ENCODE results near the gene ZNF175. TPM values are rescaled to one million over a fixed set of nuclear protein-coding genes. Genes with fewer than 3 reads are reported as not detected.
A peak's percentile ranks its signal among the peaks of the same experiment; 100 is the strongest.

ZNF175 gene
- total and polyA plus RNA-seq, 9 of the 15 experiments (the other 6 are each of a cell fraction or from before 2014, with no cell fraction given), result 3.7 to 37.9 (median 14.0) TPM

DNA sequence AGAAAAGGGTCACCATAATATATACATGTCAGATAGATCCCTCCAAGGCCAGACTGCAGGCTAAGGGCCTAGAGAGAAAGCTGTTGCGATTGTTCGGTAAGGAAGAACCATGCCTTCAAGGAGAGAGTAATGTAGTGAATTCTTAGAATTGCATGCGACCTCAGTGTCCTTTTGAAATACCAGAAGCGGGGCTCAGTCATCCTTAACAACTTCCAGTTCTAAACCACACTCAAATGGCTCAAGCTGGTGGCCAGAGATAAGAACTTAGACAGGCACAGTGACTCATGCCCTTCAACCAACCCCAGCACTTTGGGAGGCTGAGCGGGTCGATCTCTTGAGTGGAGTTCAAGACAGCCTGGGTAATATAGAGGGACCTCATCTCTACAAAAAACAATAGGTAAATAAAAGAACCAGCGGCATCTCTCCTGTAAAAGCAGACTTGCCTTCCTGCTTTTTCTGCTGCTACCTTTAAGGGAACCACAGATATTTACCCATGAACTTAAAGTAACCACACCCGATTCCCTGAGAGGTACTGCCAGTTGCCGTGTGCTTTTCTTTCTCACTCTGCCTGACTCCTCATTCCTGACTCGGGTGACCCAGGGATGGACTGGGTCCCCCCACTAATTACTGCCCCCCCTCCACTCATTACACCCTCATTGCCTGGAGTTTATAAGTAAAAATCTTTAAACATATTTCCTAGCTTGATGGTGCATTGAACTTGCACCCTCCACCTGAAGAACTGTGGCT lies 24.3 kb upstream of the ZNF175 start (continued):
- TF ChIP-seq, protein P1, sequence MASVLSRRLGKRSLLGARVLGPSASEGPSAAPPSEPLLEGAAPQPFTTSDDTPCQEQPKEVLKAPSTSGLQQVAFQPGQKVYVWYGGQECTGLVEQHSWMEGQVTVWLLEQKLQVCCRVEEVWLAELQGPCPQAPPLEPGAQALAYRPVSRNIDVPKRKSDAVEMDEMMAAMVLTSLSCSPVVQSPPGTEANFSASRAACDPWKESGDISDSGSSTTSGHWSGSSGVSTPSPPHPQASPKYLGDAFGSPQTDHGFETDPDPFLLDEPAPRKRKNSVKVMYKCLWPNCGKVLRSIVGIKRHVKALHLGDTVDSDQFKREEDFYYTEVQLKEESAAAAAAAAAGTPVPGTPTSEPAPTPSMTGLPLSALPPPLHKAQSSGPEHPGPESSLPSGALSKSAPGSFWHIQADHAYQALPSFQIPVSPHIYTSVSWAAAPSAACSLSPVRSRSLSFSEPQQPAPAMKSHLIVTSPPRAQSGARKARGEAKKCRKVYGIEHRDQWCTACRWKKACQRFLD (CRISPR knock-in tag; IDR thresholded peaks at IDR 0.05), result no peak; the same call in 1 of the 2 replicates
- TF ChIP-seq PHB2 (IDR thresholded peaks at IDR 0.05; ENCODE audit: low read depth) (peak; percentile 89), ZNF24 (IDR thresholded peaks at IDR 0.05) (peak; percentile 88), JUN (IDR thresholded peaks at IDR 0.05; ENCODE audit: borderline replicate concordance, low read depth, low read length) (peak; percentile 99), JUN (CRISPR knock-in tag; IDR thresholded peaks at IDR 0.05; ENCODE audit: borderline replicate concordance) (no peak), NCOR1 (IDR thresholded peaks at IDR 0.05) (peak; percentile 98), DACH1 (IDR thresholded peaks at IDR 0.05; ENCODE audit: partially characterized antibody) (peak; percentile 33), TEAD1 (CRISPR knock-in tag; IDR thresholded peaks at IDR 0.05) (peak; percentile 95 to 96), ESRRA (IDR thresholded peaks at IDR 0.05; ENCODE audit: borderline replicate concordance, low read depth) (peak; percentile 99), RBM14 (IDR thresholded peaks at IDR 0.05; ENCODE audit: borderline replicate concordance, insufficient read depth, low read depth, low read length) (no peak), ZNF699 (CRISPR knock-in tag; IDR thresholded peaks at IDR 0.05; ENCODE audit: insufficient replicate concordance) (no peak), POLR2B (IDR thresholded peaks at IDR 0.05; ENCODE audit: low read depth, partially characterized antibody) (peak; percentile 55), FOXJ2 (tag; IDR thresholded peaks at IDR 0.05) (peak; percentile 68; the same call in 1 of the 2 replicates), NR2C1 (IDR thresholded peaks at IDR 0.05) (peak; percentile 30; the same call in 1 of the 2 replicates), NR2C1 (tag; IDR thresholded peaks at IDR 0.05) (peak; percentile 71), PTTG1 (tag; IDR thresholded peaks at IDR 0.05; ENCODE audit: low read depth) (peak; percentile 16; the same call in 1 of the 2 replicates), KDM1A (IDR thresholded peaks at IDR 0.05) (peak; percentile 90 to 93), TCF3 (CRISPR knock-in tag; IDR thresholded peaks at IDR 0.05) (peak; percentile 99)
- TF ChIP-seq, protein P2, sequence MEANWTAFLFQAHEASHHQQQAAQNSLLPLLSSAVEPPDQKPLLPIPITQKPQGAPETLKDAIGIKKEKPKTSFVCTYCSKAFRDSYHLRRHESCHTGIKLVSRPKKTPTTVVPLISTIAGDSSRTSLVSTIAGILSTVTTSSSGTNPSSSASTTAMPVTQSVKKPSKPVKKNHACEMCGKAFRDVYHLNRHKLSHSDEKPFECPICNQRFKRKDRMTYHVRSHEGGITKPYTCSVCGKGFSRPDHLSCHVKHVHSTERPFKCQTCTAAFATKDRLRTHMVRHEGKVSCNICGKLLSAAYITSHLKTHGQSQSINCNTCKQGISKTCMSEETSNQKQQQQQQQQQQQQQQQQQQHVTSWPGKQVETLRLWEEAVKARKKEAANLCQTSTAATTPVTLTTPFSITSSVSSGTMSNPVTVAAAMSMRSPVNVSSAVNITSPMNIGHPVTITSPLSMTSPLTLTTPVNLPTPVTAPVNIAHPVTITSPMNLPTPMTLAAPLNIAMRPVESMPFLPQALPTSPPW (CRISPR knock-in tag; IDR thresholded peaks at IDR 0.05), result peak; percentile 78
- TF ChIP-seq, protein P3, sequence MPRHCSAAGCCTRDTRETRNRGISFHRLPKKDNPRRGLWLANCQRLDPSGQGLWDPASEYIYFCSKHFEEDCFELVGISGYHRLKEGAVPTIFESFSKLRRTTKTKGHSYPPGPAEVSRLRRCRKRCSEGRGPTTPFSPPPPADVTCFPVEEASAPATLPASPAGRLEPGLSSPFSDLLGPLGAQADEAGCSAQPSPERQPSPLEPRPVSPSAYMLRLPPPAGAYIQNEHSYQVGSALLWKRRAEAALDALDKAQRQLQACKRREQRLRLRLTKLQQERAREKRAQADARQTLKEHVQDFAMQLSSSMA (CRISPR knock-in tag; IDR thresholded peaks at IDR 0.05), result peak; percentile 51; the same call in 1 of the 2 replicates
- TF ChIP-seq, protein P4, sequence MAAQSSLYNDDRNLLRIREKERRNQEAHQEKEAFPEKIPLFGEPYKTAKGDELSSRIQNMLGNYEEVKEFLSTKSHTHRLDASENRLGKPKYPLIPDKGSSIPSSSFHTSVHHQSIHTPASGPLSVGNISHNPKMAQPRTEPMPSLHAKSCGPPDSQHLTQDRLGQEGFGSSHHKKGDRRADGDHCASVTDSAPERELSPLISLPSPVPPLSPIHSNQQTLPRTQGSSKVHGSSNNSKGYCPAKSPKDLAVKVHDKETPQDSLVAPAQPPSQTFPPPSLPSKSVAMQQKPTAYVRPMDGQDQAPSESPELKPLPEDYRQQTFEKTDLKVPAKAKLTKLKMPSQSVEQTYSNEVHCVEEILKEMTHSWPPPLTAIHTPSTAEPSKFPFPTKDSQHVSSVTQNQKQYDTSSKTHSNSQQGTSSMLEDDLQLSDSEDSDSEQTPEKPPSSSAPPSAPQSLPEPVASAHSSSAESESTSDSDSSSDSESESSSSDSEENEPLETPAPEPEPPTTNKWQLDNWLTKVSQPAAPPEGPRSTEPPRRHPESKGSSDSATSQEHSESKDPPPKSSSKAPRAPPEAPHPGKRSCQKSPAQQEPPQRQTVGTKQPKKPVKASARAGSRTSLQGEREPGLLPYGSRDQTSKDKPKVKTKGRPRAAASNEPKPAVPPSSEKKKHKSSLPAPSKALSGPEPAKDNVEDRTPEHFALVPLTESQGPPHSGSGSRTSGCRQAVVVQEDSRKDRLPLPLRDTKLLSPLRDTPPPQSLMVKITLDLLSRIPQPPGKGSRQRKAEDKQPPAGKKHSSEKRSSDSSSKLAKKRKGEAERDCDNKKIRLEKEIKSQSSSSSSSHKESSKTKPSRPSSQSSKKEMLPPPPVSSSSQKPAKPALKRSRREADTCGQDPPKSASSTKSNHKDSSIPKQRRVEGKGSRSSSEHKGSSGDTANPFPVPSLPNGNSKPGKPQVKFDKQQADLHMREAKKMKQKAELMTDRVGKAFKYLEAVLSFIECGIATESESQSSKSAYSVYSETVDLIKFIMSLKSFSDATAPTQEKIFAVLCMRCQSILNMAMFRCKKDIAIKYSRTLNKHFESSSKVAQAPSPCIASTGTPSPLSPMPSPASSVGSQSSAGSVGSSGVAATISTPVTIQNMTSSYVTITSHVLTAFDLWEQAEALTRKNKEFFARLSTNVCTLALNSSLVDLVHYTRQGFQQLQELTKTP (IDR thresholded peaks at IDR 0.05; ENCODE audit: low read depth in 1 of 2, partially characterized antibody in 2 of 2), result peak; percentile 78 to 95

Data from K562 (cell line).